Measurements from ENCODE around the gene UACA.

DNA sequence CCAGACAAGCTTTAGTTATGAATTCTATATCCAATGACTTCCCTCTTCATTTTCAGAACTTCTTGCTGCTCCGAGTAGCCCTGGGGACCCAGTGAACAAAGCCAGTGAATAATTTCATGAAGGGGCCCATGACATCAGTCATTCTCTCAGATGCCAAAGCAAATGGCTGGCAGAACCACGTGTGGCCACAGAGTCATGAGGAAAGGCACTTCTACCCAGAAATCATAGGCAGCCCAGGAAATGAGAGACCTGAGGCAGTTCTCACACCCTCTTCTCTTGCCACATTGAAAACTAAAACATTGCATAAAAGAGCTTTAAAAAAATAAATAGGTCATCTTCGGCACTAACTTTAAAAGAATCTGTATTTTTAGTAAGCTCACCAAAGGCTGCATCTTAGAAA lies 4.3 kb upstream of the UACA start:
- TF ChIP-seq, protein P1, sequence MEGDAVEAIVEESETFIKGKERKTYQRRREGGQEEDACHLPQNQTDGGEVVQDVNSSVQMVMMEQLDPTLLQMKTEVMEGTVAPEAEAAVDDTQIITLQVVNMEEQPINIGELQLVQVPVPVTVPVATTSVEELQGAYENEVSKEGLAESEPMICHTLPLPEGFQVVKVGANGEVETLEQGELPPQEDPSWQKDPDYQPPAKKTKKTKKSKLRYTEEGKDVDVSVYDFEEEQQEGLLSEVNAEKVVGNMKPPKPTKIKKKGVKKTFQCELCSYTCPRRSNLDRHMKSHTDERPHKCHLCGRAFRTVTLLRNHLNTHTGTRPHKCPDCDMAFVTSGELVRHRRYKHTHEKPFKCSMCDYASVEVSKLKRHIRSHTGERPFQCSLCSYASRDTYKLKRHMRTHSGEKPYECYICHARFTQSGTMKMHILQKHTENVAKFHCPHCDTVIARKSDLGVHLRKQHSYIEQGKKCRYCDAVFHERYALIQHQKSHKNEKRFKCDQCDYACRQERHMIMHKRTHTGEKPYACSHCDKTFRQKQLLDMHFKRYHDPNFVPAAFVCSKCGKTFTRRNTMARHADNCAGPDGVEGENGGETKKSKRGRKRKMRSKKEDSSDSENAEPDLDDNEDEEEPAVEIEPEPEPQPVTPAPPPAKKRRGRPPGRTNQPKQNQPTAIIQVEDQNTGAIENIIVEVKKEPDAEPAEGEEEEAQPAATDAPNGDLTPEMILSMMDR (IDR thresholded peaks at IDR 0.05; ENCODE audit: low read depth, low read length): no peak
- TF ChIP-seq EZH2phosphoT487 (IDR thresholded peaks at IDR 0.05; ENCODE audit: low read depth): no peak

Data from OCI-LY3 (cell line).